HG03439 (cell line): ENCODE measurements around the gene SAMD15.
A peak's percentile ranks its signal among the peaks of the same experiment; 100 is the strongest.
"Not testable (repeated sequence)": the region's sequence is repeated elsewhere in the genome, so short reads cannot be mapped to it uniquely, and the experiment has no call there.

Source experiments
- ATAC-seq: cut with Tn5 transposase; IDR thresholded peaks from one replicate; pipeline ENCODE4 v1.9.1; 2021; ENCODE audit warnings: mild to moderate bottlenecking, moderate library complexity; ENCODE audit not compliant: unreplicated experiment

The SAMD15 gene

DNA sequence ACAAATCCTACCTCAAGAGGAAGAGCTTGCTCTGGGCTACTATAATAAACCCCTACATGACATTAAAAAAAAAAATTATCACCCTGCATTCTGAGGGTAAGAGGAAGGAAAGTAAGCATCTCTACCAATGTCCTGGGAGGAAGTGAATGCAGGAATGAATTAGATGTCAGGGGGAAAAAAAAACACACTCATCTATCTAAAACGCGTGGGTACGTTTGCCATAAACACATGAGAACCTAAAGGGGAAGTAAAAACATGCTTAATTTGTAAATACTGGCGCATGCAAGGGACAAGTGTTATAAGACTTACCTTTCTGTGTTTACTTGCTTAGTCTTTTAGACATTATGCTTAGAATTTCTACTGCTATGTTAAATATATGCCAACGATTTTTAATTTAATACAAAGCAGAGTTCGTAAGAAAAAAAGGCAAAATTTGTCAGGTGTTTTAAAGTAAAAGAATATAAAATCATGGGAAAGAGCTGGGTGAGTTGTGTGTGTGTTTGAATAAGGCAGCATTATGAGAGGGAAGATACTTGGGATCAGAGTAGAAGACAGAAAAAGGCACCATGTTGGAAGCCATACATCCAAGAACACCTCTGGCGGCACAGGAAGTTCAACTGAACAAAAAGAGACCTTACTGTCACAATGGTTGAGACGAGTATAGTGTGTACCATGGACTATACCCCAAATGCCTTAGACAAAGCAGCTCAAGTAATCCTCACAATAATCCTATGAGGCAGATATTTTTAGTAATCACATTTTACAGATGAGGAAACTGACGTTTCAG, 1.8 kb upstream of the SAMD15 start:
- no peak for ATAC-seq

DNA sequence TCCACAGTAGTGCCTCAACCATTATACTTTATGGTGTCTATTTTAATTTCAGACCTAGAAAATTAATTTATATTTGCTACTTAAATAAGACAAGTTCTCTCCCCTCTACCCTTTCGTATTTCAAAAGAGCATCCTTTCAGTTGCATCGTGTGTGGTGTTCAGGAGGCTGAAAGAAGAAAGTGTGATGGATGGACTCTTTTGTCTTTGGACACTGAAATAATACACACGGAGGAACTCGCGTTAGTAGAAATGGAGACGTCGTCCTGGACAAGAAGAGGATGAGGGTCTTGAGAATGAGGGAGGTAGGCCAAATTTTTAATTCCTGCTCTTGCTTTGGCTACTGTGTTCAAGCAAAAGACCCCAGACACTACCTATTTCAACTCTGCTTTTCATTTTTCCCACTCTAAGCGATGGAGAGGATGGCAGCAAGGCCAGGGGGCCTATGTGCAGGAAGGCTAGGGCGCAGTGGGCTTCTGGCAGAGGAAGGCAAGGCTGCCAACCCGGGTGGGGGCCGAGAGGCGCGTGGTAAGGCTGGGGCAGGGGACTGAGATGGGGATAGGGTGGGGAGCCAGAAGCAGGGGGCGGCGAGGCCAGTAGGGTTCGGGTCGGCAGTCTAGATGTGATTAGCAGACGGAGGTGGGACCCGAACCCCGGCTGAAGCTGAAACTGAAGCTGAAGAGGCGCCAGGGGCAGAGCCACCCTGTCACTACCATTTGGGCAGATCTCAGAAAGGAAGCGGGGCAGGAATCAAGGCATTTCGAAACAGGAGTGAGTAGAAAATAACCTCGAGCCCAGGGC, 1.0 kb upstream of the SAMD15 start:
- peak; percentile 4 for ATAC-seq

DNA sequence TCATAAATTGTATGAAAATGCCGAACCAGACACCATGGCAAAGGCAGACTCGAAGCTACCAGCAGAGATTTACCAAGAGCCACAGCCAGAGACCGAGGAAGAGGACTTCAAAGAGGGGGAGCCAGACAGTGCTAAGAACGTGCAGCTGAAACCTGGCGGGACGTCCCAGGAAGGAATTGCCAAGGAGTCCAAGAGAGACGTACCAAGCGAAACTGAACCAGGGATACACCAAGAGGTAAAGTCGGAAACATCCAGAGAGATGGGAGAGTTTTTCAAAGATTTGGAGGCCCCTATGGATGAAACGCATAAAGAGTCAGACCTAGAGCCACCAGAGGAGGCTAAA, 294 bp downstream of the SAMD15 start:
- ATAC-seq, result peak; percentile 2

DNA sequence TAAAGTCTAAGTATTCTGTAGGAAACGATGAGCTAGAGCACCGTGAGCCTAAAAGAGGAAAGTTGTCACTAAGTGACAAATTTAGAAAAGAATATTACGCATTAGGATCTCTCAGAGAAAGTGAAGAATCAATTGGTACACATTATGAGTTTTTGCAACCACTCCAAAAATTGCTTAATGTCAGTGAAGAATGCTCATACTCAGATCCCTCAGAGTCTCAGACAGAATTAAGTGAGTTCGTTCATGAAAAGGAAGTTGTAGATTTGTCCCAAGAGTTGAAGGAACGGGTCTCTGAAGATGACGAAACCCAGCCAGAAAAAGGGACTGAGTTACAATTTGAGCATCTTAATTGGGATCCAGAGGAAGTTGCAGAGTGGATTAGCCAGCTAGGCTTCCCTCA, 1.5 kb downstream of the SAMD15 start:
- ATAC-seq, result no peak

DNA sequence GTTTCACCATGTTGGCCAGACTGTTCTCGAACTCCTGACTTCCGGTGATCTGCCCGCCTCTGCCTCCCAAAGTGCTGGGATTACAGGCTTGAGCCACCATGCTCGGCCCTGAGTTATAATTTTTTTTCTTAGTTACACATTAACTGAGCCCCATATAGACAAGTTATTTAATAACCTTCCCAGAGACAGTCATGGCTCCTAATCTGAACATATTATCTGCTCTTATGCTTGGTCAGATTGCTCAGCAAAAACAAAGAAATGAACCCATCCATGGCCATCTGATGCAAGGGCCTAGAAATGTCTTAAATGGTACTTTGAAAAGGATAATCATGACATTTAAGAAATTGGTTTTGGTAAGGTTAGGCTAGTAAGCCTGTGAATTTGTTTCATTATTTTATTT, 13.0 kb downstream of the SAMD15 start:
- no peak for ATAC-seq

DNA sequence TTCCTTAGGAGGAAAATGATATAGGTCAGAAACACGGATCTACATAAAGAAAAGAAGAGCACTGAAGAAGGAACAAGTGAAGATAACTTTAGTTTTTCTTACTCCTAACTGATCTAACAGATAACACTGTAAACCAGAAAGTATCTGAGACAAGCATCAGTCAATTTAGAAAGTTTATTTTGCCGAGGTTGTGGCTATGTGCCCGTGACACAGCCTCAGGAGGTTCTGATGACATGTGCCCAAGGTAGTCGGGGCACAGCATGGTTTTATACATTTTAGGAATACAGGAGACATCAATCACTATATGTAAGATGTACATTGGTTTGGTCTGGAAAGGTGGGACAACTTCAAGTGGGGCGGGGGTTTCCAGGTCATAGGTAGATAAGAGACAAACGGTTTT, 23.0 kb downstream of the SAMD15 start:
- ATAC-seq, result no peak

DNA sequence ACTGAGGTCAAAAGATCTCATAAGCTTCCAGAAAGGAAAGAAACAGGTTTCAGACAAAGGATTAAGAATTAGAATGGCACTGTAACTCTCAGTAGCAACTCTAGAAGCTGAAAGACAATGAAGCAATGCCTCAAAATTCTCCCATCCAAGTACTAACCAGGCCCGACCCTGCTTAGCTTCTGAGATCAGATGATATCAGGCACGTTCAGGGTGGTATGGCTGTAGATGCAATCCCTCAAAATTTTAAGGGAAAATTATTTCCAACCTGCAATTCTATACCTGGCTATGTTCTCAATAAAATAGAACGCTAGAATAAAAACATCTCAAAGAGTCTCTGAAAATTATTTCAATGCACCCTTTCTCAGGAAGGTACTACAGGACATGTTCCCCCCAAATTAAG, 26.6 kb downstream of the SAMD15 start:
- no peak for ATAC-seq

DNA sequence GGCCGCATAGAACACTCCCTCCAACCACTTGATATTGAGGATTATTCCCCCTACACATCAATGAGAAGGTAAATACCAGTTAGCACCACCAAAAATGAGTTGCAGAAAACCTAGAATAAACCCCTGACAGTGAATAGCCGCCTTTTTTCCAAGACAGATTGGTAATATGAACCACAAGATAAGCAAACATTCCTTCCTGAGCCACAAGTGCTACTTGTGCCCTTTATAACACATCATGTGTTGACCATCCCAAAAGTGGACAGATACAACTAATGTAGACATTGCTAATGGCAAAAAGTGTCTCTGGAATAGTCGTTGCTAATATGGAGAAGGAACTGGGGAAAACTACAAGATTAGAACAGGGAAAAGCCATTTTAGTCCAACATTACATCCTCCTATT, 28.9 kb downstream of the SAMD15 start:
- no peak for ATAC-seq

DNA sequence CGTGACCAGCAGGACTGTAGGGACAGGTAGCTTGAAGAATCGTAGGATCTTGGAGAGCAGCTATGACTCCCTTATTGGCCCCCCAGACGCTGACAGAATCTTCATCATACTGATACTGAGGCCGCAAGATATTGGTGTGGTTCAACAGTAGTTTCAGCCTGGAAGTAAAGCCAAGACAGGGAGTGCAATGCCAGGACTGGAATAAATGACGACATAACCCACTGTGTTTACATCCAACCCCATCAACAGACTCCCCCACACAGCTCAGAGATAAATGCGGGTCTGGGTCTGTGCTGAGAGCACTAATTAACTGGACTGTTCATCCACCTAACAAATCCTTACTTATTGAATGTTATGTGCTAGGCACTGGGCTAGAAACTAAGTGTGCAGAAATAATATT, 29.5 kb downstream of the SAMD15 start:
- no peak for ATAC-seq

DNA sequence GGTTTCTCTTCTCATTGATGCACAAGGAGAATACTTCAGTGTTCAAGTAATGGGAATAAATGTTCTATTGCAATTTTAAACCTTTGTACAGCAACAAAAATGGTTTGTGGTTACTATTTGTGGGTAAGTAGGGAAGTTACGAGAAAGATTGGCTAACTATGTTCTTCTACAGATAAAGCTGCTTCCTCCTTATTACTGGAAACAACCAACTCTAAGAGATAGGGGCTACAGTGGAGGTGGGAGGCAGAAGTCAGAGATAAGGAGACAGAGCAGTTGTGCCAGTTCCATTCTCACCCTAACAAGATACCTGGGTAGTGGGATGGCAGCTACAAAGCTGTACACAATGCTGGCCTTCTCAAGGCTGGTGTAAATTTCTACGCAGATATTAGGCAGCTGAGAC, 30.0 kb downstream of the SAMD15 start:
- ATAC-seq, result no peak

DNA sequence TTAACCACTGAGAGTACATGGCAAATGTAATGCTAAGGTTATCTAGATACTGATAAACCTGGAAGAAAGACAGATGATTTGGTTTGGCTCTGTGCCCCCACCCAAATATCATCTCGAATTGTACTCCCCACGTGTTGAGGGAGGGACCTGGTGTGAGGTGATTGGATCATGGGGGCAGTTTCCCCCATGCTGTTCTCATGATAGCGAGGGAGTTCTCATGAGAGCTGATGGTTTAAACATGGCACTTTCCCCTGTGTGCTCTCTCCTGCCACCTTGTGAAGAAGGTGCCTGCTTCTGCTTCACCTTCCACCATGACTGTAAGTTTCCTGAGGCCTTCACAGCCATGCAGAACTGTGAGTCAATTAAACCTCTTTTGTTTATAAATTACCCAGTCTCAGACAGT, 32.0 kb downstream of the SAMD15 start:
- ATAC-seq, result no peak

DNA sequence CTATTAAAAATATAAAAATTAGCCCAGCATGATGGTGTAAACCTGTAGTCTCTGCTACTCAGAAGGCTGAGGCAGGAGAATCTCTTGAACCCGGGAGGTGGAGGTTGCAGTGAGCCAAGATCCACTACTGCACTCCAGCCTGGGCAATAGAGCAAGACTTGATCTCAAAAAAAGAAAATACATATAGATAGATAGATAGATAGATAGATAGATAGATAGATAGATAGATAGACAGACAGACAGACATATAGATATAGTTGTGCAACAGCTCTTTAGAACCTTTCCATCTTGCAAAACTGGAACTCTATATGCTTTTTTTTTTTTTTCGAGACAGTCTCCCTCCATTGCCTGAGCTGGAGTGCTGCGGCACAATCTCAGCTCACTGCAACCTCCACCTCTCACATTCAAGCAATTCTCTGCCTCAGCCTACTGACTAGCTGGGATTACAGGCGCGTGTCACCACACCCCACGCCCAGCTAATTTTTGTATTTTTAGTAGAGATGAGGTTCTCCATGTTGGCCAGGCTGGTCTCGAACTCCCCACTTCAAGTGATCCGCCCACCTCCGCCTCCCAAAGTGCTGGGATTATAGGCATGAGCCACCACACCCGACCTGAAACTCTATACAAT, 38.3 kb downstream of the SAMD15 start:
- ATAC-seq, result not testable (repeated sequence)

DNA sequence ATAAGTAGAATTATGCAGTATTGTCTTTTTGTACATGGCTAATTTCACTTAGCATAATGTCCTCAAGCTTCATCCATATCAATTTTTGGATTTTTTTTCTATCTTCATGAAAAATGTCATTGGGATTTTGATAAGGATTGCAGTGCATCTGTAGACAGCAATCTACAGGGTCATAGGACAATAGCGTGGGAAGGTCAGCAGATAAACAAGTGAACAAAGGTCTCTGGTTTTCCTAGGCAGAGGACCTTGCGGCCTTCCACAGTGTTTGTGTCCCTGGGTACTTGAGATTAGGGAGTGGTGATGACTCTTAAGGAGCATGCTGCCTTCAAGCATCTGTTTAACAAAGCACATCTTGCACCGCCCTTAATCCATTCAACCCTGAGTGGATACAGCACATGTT, 38.9 kb downstream of the SAMD15 start:
- ATAC-seq, result not testable (repeated sequence)

DNA sequence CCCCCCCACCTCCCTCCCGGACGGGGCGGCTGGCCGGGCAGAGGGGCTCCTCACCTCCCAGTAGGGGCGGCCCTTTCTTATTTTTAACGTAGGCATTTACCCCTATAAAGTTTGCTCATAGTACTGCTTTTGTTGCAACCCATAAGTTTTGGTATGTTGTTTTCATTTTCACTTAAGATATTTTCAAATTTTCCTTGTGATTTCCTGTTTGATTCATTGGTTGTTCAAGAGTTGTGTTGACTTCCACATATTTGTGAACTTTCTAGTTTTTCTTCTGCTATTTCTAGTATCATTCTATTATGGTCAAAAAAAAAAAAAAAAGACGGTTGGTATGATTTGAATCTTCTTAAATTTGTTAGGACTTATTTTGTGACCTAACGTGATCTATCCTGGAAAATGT, 39.7 kb downstream of the SAMD15 start:
- ATAC-seq, result no peak

DNA sequence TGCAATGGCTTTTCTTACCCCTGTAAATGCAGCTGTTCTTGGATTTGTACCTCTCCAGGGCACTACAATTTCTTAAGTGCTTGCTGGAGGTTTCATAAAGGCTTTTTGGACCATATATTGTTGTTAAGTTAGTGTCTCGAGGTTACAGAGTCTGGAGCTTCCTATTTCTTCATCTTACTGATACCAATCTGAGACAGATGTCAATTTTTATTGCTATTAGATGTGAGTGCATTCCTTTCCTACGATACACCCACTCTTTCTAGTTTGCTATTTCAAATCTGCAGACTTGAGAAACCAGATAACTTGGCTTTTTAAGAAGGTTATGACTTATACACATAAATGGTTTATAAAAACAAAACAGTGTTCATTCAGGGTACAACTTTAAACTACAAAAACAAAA, 44.0 kb downstream of the SAMD15 start:
- no peak for ATAC-seq

DNA sequence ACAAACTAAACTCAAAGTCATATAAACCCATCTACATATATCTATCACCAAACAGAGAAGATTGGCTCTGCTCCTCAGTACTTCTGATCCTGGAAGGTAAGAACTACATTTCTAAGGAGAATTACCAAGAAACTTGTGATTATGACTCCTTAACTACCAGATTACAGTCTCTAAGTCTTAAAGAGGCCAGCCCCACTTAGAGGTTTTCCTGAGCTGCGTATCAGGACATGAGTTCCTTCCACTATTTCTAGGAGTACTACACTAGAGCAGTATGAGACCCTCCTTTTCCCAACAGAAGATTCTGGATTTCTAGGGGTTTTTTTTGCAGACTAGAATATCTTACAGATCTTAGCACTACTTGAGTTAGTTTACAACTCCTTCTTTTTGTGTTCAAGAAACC, 46.2 kb downstream of the SAMD15 start, which contains the start of gene NOXRED1:
TSS of gene NOXRED1 (minus strand) at position 101 of the 400 bp plus-strand sequence. CDS start 634 bp downstream, outside the sequence.
- ATAC-seq, result no peak

DNA sequence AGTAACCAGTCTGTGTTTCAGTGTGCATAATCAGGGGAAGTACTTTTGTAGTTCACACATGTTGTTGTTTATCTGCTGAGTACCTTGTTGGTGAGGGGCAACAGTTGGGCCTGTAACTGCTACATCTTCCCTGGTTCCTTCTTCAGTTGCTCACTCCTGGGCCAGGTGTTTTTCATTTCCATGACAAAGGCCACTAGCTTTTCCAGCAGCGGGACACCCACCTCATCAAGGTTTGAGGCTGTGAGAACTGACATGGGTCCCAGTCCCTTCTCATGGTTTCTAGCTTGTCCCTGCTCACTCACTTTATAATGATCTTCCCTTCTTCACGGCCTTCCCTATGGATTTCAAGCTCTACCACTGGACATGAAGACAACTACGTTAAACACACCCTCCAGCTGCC, 47.7 kb downstream of the SAMD15 start:
- no peak for ATAC-seq

DNA sequence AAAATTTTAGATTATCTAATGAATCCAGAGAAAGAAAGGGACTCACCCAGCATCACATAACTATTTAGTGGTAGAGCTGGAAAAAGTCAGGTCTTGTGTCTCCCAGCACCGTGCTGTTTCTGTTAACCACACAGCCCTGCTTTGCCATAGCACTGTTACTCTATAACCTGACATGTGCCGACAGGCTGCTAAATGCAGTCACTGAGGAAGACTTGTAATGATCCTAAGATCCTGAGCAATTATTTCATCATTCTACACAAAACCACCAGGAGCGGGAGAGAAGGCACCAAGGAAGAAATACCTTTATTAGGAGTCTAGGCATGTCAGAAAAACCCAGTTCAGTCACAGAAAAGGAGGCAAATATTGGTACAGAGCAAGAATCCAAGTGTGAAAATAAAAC, 49.2 kb downstream of the SAMD15 start:
- no peak for ATAC-seq

DNA sequence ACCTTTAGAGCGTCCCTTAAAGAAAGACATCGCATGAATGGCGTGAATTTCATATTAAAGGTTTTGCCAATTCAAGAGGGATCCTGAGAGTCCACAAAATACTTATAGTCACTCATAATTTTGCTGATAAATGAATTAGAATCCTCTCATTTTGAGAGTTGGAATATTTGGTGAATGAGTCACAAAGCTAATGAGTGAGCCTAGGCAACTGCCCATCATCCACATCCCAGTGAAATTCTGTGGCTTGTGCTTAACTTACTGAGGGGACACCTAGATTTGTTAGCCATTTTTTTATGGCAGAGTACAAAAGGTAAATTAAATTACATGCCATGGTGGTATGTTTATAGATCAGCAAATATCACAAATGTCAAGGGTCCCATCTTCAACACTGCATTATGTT, 58.9 kb downstream of the SAMD15 start:
- no peak for ATAC-seq

DNA sequence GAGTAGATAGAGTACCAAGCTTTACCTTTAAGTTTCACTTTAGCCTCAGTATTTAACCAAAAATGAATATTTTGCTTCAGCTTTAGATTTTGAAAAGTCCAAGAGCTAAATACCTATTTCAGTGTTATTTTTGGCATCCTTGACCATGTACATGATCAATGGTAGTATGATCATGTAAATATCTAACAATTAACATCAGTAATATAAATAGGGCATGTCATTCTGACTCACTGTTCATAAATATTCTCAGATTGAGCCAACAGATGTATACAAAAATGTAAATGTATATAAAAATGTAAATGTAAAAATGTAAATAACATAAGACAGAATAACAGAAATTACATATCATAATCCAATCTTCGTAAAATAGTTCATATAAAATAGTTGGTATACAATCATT, 61.4 kb downstream of the SAMD15 start:
- ATAC-seq, result no peak

DNA sequence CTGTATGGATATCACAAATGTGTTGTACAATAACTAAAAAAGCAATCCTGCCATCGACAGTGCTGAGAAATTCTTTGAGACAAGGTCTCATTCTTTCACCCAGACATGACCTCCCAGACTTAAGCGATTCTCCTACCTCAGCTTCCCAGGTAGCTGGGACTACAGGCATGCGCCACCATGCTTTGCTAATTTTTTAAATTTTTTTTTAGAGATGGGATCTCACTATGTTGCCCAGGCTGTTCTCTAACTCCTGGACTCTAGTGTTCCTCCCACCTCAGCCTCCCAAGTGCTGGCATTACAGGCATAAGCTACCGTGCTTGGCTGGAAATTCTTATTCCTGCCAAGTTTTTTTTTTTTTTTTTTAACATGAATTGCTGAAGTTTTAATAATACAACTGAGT, 62.7 kb downstream of the SAMD15 start:
- ATAC-seq, result no peak
